ENCODE results near the gene TCERG1L.

The TCERG1L gene

DNA sequence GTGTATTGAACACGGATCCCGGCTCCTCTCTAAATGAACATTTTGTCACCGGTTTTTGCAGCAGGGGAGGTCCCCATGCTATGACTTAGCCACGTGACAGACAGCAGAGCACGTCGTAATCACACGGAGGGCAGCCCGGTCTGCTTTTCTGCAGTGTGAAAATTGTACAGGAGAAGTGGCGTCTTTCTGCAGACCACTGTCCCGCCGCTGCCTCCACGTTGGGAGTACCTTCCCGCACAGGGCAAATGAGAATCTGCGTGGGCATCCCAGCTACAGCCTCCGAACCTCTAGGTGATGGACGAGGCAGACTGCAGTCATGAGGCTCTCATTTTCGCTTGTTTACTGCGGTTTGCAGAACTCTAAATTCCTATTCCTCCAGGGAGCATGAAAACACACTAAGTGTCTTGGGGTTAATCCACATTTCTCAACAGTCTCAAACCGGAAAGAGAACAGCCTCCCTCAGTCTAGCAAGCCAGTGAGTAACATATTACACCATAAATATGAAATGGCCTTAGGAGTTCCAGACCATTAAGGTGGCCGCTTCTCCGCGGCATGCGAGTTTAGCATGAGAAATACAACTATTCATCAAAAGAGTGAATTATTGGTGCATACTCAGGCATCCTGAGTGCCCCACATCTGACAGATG is 89.8 kb downstream of the TCERG1L start:
- DNase-seq: no peak

DNA sequence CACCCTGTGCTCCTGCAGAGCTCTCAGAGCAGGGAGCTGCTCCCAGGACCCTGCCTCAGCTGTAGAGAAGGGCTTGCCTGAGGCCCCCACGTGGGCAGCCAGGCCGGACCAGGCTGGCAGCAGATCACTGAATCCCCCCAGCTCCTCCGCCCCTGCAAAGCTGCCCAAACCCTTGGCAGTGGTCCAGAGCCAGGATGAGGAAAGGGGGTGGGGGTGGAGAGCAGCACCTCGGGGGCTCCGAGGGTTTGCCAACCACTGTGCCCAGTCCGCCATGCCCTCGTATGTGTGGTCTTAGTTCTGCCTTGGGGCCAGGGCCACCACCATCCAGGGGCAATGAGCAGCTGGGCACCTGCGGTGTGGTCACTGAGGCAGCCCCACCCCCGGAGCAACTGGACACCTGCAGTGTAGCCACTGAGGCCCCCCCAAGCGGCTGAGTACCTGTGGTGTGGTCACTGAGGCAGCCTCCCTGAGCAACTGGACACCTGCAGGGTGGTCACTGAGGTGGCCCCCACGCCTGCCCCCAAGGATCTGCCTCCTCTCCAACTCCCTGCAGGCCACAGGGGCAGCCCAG is 90.8 kb downstream of the TCERG1L start:
- DNase-seq: no peak

DNA sequence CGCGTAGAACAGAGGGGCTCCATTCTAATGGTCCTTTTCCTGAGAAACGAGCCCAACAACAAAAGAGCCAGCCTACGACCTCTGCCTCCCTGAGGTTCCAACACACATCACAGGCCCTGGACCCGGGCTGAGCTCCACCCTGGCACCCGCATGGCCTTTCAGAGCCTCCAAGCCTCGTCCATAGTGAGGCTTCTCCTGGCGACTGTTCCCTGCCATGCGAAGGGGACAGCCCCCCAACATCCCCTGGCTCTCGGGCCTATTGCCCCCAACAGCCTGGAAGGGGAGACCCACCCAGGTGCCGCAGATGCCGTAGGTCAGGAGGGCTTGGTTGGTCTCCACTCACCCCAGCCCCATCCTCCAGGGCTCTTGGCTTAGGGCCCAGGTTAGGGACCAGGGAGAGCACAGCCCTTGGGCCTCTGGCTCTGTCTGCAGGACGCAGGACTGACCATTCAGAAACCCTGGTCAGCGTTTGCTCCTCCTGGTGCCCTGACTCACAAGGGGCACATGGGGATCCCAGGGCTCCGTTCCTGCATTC is 91.5 kb downstream of the TCERG1L start:
- DNase-seq: no peak

DNA sequence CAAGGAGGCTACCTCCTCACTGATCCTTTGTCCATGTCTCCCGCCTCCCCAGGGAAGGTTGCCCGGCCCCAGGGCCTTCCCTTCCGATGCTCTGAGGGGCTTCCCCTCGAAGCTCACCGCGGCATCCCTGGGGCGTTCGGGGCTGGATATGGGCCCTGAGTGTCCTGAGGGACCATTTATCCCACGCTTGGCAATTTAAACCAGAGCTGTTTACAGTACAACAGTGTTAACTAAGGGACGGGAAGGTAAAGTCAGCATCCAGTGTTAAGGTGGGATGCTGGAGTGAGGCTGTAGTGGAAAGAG is 92.0 kb downstream of the TCERG1L start:
- no peak for DNase-seq

DNA sequence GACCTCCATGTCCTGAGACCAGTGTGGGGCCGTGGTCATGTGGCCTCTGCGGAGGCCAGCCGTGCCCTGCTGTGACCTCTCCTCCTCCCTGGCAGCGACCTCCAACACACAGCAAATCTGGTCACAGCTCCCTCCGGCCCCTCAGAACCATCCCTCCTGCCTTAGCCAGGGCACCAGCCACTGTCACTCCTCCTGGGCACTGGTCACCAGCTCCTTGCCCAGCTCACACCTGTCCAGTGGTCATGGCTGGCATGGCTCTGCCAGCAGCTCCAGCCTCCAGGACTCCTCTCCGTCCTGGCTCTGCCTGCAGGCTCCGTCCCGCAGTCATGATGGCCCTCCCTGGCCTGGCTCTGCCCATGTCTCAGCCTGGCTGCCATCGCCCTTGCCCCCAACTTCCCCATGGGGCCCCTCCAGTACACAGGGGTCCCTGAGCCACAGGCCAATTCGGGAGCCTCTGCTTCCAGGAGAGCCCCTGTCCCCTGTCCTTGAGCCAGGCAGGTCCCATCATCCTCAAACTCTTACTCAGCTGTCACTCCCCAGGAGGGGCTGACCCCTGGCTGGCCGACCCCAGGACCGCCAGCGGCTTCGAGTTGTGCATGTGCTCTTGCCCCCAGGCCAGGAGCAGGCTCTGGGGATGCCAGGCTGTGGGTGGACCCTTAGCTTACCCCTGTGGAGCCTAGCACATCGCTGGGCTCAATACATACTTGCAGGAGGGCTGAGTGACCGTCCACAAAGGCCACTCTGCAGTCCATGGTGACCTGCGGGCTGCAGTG is 92.5 kb downstream of the TCERG1L start:
- DNase-seq: no peak

DNA sequence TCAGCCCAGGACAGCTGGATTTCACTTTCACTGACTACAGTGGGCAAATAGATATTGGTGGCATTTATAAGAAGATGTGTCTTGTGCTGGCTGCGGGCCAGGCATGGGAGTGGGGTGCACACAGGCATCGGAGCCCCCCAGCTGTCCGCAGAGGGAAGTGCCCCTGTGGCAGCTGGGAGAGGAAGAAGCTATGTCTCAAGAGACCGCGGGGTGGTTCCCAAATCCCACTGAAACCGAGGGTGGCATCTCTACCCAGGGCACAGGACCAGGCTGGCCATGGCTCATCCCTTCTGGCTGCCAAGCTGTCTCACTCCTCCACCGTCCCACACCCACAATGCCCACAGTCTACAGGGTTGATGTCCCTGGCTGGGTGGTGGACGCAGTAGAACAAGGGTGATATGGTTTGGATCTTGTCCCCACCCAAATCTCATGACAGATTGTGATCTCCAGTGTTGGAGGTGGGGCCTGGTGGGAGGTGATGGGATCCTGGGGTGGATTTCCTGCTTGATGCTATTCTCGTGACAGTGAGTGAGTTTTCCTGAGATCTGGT is 94.8 kb downstream of the TCERG1L start:
- DNase-seq: no peak

DNA sequence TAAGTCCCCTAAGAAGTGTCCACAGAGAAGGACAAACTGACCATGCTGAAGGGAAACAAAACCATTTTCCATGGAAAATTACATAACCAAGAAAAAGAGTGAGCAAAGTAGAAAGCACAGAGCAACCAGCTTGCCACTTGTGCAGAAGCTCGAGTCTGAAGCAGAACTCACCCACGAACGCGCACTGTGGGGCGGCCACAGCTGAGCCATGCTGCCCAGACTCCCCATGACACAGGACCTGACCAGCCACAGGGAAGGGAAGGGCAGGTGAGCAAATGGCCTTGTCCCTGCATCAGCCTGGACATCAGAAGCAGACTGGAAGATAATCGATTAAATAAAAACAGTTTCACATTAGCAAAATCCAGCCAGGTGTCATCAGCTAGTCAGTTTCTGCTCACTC is 95.7 kb downstream of the TCERG1L start:
- no peak for DNase-seq

DNA sequence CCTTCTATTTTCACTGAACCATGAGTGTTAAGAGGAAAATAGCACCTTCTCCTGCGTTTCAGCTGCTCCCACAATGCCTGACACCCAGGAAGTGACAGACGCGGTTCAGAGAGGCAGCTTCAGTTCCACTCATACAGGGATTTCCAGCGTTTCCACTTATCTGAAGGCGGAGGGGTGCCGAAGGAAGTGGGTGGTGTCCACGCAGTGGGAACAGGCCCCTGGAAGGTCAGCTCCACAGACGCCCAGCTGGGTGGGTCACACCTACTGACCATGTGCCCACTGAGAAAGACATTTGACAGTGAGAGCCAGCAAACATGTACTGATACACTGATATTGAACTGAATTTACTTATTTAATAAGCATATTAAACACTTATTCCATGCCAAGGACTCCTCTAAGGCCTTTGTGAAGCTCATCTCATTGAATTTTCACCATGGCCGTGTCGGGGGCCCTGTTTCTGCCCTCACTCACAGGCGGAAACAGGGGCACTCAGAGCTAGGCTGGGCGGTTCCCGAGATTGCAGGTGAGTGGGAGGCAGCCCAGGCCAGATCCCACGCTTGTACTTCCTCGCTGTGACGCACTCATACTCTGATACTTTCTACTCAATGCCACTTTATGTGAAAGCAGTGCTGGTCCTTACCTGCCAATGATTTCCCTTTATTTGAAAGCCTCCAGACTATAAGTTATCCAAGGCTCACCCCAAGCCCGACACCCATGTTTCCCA is 96.8 kb downstream of the TCERG1L start:
- DNase-seq: no peak

DNA sequence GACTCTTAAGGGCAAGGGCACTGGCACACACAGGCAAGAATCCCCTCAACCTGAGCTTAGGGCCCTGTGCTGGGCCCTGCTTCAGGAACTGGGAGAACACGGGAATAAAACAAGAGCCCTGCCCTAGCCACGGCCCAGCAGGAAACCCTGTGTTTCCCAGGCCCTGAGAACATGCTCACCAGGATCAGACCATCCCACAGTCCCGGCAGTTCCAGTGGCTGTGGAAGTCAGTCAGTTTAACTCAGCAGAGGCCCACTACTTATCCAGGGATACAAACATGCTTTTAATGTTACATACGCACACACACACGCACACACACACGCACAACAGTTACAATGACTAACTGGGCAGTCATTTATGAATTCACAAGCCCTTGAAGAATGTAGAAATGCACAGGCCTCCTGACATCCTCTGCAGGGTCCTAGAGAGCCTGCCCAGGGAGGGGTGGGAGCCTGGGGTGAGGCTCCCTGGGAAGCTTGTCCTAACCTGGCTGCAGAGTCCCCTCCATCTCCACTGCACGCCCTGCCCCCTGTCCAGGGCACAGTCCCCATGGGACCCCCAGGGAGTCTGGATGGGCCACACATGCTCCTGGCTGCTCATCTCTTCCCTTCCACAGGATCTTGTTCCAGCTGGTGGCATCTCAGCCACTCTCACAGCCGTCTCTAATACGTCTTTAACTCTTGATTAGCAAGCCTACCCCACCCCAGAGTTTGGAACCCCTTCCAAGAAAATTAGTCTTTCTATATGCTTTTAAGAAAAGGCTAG is 97.6 kb downstream of the TCERG1L start:
- no peak for DNase-seq

DNA sequence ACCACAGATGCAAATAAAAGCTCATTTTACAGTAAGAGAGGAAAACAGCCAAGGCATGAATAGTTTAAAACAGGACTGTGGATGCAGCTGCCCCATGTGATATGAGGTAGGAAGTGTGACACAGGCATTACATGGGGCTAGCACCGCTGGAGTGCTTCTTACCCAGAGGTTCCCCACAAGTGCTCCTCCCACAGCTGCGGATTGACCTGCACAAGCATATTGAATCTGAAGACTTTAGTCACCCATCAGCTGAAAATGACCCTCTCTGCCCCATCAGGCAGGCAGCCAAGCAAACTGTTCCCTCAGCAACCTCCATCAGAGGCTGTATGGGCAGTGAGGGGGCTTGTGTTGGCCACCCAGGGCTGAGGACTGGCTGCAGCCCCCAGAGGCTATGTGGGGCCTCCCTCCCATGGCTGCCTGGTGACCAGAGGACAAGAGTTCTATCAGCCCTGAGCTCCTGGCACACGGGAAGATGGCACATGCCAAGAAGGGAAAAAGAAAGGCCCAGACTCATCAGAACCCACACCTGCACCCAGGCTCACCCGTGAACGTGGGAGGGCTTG is 98.7 kb downstream of the TCERG1L start:
- DNase-seq: no peak

DNA sequence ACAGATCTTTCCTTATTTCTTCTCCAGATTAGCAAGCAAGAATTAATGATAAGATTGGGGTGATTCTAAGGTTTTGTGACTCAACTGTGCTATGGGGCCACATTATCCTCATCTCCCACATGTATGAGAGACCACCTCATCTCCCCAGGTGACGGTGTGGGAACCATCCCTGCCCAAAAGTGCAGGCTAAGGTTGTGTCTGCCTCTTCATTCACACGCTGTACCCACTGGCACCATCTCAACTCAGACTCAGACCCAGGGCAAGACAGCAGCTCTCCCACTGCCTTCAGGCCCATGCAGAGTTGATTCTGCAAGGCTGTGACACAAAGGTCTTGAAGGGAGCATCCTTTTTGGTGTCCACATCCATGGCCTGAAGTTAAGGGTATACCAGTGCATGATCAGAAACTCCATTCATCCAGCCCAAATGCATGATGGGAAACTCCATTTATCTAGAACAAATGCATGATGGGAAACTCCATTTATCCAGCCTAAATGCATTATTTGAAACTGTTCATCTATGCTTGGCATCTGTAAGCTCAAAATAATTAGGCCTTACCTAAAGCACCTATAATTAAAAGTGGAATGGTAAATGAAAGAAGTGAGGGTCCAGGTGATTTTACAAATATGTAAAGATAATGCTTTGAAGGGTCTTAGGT is 99.4 kb downstream of the TCERG1L start:
- no peak for DNase-seq

DNA sequence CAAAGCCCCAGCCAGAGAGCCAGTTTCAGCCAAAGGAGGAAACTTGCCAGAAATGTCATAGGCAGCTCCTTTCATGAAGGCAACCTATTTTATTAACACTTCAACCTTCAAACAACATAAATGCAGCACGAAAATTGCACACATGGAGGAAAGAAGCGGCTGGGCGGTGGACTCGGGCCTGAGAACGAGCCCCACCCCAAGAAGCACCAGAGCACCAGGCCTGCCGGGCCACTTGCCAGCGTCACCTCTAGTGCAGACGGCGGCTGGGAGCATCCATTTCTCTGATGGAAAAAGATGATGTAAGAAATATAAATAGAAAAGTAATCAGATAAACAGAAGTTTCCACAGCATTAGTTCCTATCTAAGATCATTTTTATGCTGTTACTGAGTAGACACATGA is 100.0 kb downstream of the TCERG1L start:
- DNase-seq: no peak

DNA sequence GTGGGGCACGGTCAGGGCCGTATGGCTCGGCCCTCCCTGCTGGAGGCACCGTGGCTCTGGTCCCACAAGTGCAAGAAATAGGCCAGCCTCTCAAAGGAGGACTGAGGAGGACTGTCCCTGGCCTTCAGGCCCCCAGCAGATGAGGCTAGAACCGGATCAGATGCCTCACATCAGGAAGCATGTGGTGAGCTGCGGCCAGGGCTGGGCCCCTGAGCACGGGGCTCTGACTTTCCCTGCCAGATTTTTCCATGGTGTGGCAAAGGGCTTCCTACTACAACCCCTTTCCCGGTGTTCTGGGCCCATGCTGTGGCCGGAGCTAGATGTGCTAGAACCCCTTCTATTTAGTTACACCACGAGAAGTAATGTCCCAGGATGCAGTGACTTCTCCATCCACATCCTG is 100.4 kb downstream of the TCERG1L start:
- no peak for DNase-seq

DNA sequence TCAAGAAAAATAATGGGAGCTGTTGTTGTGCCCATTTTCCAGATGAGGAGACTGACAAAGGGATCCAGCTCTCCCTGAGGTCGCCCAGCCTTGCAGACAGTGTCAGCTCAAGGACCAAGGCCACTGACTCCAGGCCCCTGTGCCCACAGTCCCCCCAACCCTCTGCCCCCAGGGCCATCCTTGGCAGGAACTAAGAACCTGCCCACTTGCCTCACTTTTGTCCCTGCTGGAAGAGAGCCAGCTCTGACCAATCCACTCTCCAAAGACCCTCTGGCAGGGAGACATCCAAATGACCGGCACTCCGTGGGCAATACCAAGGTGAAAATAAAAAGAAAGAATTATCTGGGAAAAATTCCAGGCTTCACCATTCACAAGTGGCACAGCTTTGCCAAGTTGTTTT is 101.3 kb downstream of the TCERG1L start:
- no peak for DNase-seq

DNA sequence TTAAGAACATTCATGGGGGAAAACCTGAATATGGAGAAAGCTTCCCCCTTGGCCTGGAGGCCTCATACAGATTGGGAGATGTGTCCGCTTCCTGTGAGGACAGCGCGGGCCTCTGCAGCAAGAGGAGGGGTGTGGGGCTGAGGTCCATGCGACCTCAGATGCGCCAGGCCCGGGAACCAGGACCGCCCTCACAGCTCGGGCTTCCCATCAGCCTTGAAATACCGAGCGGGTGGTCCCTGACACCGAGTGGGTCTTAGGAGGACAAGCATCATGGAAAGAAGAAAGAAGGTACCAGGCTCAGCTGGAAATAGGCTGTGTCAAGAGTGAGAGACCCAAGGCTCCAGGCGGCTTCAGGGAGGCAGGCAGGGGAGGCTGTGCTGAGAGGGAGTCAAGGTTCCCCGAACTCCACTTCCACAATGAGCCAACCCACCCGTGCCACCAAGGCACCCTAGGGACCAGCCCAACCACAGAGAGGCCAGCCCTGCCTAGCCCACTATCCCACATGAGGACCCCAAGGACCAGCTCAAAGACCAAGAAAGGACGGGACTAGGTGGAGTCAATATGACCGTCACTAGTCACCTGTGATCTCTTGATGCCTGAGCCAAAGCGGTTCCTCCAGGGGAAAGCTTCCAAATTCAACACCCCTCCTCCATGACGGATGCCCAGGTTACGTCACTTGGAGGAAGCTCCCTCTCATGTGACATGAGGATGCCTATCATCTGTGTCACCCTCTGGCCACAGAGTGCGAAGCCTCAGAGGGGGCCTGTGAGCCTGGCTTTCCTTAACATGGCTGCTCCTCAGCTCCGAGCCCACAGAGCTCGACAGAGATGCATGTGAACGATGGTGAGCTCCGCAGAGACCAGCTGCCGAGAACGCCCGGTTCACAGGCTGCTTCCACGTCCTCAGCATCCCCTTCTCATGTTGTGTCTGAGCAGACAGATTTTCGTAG is 103.7 kb downstream of the TCERG1L start:
- no peak for DNase-seq

DNA sequence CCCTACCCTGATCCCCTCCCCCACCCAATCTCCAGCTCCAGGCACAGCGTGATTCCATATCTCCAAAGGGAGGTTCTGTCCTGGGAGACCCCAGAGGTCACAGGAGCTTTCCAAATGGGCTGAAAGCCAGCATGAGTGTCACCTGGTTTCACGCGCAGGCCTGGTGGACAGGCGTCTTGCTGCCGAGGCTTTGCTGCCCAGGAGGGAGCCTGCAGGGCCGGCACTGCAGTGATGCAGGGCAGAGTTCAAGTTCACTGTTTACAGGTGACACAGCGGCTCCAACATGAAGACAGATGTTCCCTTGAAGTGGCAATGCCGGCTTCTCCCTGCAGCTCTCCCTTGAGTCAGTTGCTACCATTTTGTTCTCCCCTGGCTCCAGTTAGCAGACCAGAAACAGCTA is 104.3 kb downstream of the TCERG1L start:
- no peak for DNase-seq

DNA sequence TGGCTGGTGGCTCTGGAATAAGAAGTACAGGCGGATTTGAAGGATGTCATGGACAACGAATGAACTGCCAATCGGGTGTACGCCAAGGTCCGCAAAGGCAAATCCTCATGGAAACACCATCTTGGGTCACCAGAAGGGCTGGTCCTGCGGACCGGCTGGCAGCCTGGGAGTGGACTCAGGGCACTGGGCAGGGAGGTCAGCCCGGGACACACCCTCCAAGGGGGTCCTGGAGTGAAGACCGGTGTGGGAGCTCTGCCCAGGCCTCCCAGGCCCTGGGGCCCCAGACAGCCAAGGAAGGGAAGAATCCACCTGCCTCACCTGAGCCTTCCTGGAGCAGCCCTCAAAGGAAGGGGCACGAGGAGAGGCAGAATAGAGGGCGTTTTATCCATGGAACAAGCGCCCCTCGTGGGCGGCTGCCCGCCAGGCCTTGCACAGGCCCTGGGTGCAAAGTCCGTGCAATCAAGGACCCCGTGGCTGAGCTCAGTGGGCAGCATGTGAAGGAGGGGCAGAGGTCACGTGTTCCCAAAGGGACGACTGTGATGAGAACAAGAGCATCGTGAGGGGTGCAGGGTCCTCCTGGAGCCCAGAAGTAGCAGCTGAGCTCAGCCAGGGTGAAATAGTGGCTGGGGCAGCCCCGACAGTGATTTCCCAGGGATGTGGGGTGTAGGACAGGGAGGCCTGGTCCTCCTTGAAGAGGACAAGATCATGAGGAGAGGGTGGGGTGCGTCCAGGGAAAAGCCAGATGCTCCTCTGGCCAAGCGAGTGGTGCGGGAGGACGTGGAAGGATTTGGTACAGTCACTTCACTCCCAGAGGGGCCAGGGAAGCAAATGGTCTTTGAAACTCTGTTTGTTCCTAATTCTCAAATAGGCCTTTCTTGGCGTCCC is 105.2 kb downstream of the TCERG1L start:
- no peak for DNase-seq

DNA sequence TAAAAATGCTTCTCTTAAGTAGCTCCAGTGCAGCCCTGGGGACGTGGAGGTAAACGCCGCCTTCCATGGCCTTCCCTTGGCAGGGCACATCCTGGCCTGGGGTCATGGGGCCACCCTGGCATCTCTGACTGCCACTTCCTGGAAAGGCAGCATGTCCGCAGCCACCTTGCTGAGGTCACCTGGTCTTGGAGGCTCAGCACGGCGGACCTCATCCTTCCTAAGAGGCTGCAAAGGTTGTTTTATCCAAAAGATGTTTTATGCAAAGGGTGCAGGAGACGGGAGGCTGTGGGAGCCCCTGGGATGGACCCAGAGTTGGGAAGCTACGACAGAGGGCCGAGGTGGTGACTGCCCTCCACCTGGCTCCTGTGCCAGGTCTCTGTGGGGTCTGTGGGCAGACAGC is 106.0 kb downstream of the TCERG1L start:
- no peak for DNase-seq

DNA sequence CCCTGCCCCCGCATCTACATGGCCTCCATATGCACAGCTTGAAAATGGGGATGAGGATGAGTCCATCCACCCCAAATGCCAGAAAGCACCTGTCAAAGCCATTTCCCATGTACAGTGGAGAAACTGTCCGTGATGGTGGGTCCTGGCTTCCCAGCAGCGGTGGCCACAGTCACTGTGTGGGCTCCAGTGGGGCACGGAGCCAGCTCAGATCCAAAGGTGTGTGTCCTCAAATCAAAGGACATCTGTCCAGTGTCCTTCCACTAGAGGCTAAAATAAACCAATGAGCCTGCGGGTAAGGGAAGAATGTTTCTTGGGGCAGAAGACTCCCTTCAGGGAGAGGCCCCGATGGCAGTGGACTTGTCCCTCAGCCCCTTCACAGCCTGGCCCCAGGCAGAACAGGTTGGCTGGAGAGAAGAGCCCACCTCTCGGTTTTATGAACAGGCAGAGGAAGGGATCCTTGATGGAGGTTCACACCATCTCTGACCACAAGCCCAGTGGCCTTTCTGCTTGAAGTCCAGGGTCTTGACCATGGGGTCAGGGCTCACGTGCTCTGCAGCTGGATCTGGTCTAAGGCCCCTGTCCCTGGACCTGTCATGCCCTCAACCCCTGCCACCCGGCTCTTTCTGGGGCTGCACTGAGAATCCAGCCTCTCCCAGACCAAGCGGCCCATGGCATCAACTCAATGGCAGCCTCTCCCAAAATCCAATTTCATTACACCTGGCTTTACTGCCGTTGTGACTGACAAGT is 106.9 kb downstream of the TCERG1L start:
- DNase-seq: no peak

Measured in activated T-cell treated with anti-CD3 and anti-CD28 coated beads, Interleukin-2, amount 50 U/mL, for 48 hours (primary cell).